AG04450 (cell line): Measurements from ENCODE around the gene RABGAP1. TPM values are rescaled to one million over a fixed set of nuclear protein-coding genes. Genes with fewer than 3 reads are reported as not detected.

Experiments used
- CTCF ChIA-PET: fragments of 300-600, 350-600 bp; formaldehyde crosslinking; extraction: SDS; loops from one replicate; lab custom pipeline; 2022; ENCODE audit warnings: antibody characterized with exemption, inconsistent platforms; lab: Charles Lee
- POLR2A ChIA-PET: fragments of 350-600 bp; formaldehyde crosslinking; extraction: SDS; loops from one replicate; lab custom pipeline; 2021; ENCODE audit warnings: antibody characterized with exemption, inconsistent platforms; lab: Yijun Ruan, JAX
- DNase-seq: peaks from one replicate; pipeline ENCODE4 v3.0.0-alpha.2; 2011; ENCODE audit warnings: low read depth, low spot score
- H3K27ac ChIP-seq: one replicate; pipeline ENCODE4 v1.5.1; 2012; ENCODE audit warnings: low read depth, low read length, control low read depth
- H3K27me3 ChIP-seq: one replicate; pipeline ENCODE4 v1.6.0; 2012; ENCODE audit warnings: low read length; ENCODE audit not compliant: control insufficient read depth, insufficient read depth
- H3K4me3 ChIP-seq: 2 replicates; pipeline ENCODE4 v1.5.1; 2011; ENCODE audit warnings: mild to moderate bottlenecking, low read depth, low read length, control low read depth
- H3K9me3 ChIP-seq: 2 replicates; pipeline ENCODE4 v1.5.1; 2012; ENCODE audit warnings: low read length; ENCODE audit not compliant: control insufficient read depth, insufficient read depth
- polyA plus RNA-seq: library from polyadenylated mRNA; depleted of rRNA; stranded (reverse); fragments of >200 nt; gene quantifications from 2 replicates; pipeline ENCODE4 v1.2.3, GENCODE V29; 2011
- TF ChIP-seq, protein P1 (sequence below): IDR thresholded peaks from 2 replicates; pipeline ENCODE4 v1.5.1; 2011; ENCODE audit warnings: low read depth, low read length, control low read depth, inconsistent platforms

RABGAP1 gene
- polyA plus RNA-seq, 1 experiment = 69.4 TPM

DNA sequence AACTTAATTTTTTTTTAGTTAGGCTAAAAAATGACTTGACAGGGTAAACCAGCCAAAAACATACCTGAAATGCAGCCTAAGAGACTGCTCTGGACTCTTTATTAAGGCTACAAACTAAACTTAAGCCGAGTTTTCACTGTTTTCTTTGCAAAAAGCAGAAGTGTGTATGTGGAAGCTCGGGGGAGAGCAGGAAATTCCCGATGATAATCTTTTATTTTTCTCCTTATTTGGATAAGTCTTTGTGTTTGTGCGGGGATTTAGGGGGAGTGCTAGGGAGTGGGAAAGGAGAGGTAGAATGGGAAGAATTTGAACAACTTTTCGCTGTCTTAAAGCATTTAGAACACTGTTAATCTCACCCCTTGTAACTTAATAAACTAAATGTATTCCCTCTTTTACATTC lies 61.9 kb downstream of the RABGAP1 start:
- H3K27me3 ChIP-seq = no peaks in the 10 kb centered on the region
- peak overlapping the region; percentile 42 for H3K27ac ChIP-seq
- TF ChIP-seq, protein P1, sequence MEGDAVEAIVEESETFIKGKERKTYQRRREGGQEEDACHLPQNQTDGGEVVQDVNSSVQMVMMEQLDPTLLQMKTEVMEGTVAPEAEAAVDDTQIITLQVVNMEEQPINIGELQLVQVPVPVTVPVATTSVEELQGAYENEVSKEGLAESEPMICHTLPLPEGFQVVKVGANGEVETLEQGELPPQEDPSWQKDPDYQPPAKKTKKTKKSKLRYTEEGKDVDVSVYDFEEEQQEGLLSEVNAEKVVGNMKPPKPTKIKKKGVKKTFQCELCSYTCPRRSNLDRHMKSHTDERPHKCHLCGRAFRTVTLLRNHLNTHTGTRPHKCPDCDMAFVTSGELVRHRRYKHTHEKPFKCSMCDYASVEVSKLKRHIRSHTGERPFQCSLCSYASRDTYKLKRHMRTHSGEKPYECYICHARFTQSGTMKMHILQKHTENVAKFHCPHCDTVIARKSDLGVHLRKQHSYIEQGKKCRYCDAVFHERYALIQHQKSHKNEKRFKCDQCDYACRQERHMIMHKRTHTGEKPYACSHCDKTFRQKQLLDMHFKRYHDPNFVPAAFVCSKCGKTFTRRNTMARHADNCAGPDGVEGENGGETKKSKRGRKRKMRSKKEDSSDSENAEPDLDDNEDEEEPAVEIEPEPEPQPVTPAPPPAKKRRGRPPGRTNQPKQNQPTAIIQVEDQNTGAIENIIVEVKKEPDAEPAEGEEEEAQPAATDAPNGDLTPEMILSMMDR = no peak
- CTCF ChIA-PET = interaction anchor here (1.5 kb wide), 1 partner anchor 12 kb away, joined by 4 read pairs; no protein-coding TSS in a partner anchor
- no peak for DNase-seq
- POLR2A ChIA-PET = no interaction called here
- H3K9me3 ChIP-seq = no peaks in the 10 kb centered on the region
- H3K4me3 ChIP-seq = no peak overlapping the region

DNA sequence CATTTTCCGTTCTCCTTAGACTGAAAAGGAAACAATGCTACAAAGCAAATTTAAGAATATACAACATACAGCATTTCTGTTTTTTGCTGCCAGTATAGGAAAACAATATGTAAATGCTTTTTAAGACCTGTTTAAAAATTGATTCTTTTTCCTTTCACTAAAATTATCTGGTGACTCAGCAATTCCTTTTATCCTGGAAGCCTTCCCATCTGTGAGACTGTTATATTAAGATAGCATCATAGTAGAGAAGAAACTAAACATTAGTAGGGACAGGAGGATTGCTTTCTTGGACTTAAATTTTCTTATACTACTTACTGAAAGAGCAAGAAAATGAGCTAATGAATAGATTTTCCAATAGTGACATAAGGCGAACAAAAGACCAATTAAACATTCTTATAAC lies 62.6 kb downstream of the RABGAP1 start:
- Histone ChIP-seq H3K27ac (no peak overlapping the region), H3K27me3 (no peaks in the 10 kb centered on the region), H3K9me3 (no peaks in the 10 kb centered on the region), H3K4me3 (no peak overlapping the region)
- TF ChIP-seq, protein P1 = no peak
- ChIA-PET CTCF (interaction anchor here (2.1 kb wide), 1 partner anchor 13 kb away, joined by 9 read pairs; no protein-coding TSS in a partner anchor), POLR2A (no interaction called here)
- peak; percentile 6 for DNase-seq

DNA sequence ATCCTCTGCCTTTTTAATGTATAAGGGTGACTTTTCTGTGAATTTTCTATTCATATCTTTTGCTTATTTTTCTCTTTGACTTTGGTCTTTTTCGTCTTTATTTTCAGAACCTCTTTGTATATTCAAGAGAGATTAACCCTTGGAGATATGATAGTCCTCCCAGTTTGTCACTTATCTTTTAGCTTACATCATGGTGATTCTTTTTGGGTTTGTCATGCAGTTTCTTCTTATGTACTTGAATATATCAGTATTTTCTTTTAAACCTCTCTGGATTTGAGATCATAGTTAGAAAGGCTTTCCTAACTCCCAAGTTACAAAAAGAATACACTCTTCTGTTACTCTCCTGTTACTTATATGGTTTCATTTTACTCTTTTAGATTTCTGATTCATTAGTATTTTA lies 65.1 kb downstream of the RABGAP1 start:
- no peak for DNase-seq
- Histone ChIP-seq H3K27me3 (no peaks in the 10 kb centered on the region), H3K4me3 (no peak overlapping the region), H3K9me3 (no peaks in the 10 kb centered on the region), H3K27ac (no peak overlapping the region)
- POLR2A ChIA-PET = no interaction called here
- CTCF ChIA-PET = no interaction called here
- TF ChIP-seq, protein P1 = no peak

DNA sequence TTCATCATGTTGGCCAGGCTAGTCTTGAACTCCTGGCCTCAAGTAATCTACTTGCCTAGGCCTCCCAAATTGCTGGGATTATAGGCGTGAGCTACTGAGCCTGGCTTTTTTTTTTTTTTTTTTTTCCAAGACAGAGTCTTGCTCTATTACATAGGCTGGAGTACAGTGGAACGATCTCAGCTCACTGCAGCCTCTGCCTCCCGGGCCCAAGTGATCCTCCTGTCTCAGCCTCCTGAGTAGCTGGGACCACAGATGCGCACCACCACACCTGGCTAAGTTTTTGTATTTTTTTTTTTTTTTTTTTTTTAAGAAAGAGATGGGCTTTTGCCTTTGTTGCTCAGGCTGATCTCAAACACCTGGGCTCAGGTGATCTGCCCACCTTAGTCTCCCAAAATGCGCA lies 66.4 kb downstream of the RABGAP1 start:
- ChIA-PET POLR2A (no interaction called here), CTCF (no interaction called here)
- Histone ChIP-seq H3K4me3 (no peak overlapping the region), H3K27ac (no peak overlapping the region), H3K27me3 (no peaks in the 10 kb centered on the region), H3K9me3 (no peaks in the 10 kb centered on the region)
- no peak for DNase-seq
- TF ChIP-seq, protein P1 = no peak

DNA sequence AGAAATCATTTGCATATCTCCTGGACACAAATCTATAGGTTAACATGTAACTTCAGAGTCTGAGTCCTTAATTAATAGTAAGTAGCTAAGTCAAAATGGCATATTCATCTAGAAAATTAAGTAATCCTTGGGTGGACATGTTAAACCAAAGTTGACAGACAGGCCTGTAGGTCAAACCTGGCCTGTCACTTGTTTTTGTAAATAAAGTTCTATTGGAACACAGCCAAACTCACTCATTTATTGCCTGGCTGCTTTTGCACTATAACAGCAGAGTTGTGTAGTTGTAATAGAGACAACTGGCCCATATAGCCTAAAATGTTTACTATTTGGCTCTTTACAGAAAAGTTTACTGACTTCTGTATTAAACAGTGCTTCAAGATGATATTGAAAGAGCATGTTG lies 68.1 kb downstream of the RABGAP1 start:
- ChIA-PET POLR2A (no interaction called here), CTCF (interaction anchor here (2.2 kb wide), 1 partner anchor 18 kb away, joined by 8 read pairs; no protein-coding TSS in a partner anchor)
- Histone ChIP-seq H3K27me3 (no peaks in the 10 kb centered on the region), H3K9me3 (no peaks in the 10 kb centered on the region), H3K4me3 (no peak overlapping the region), H3K27ac (no peak overlapping the region)
- TF ChIP-seq, protein P1 = no peak
- DNase-seq = no peak
